ENCODE data around the gene CCDC107. TPM values are rescaled to one million over a fixed set of nuclear protein-coding genes. Genes with fewer than 3 reads are reported as not detected.

Gene CCDC107
- total and polyA plus RNA-seq, 2 of the 13 experiments (the other 11 are each of a cell fraction or from before 2014, with no cell fraction given): 7.1 to 15.2 TPM

GRCh38 chr9:35696520-35697215, 38.6 kb downstream of the CCDC107 start (continued):
- no peak for TF ChIP-seq AHDC1 (CRISPR knock-in tag; IDR thresholded peaks at IDR 0.05; ENCODE audit: borderline replicate concordance)
- no peak for TF ChIP-seq HOMEZ (CRISPR knock-in tag; IDR thresholded peaks at IDR 0.05; ENCODE audit: low read depth)
- TF ChIP-seq ZFP62 (CRISPR knock-in tag; IDR thresholded peaks at IDR 0.05): no peak
- no peak for TF ChIP-seq KLF15 (CRISPR knock-in tag; IDR thresholded peaks at IDR 0.05; ENCODE audit: borderline replicate concordance)
- TF ChIP-seq RARG (CRISPR knock-in tag; IDR thresholded peaks at IDR 0.05; ENCODE audit: low read depth): no peak
- no peak for TF ChIP-seq KLF12 (CRISPR knock-in tag; IDR thresholded peaks at IDR 0.05; ENCODE audit: borderline replicate concordance)
- no peak for TF ChIP-seq GZF1 (CRISPR knock-in tag; IDR thresholded peaks at IDR 0.05)
- 0 out of 2 replicates have a peak, but pooled peaks have one; percentile 15 for TF ChIP-seq ELF1 (CRISPR knock-in tag; IDR thresholded peaks at IDR 0.05)
- 0 out of 2 replicates have a peak, but pooled peaks have one; percentile 41 for TF ChIP-seq IRF2 (CRISPR knock-in tag; IDR thresholded peaks at IDR 0.05)
- no peak for TF ChIP-seq JUN (CRISPR knock-in tag; IDR thresholded peaks at IDR 0.05)
- TF ChIP-seq ZNF446 (CRISPR knock-in tag; IDR thresholded peaks at IDR 0.05): no peak
- no peak for TF ChIP-seq POLR2AphosphoS5 (IDR thresholded peaks at IDR 0.05; ENCODE audit: low read depth, low read length)
- TF ChIP-seq, protein P1, sequence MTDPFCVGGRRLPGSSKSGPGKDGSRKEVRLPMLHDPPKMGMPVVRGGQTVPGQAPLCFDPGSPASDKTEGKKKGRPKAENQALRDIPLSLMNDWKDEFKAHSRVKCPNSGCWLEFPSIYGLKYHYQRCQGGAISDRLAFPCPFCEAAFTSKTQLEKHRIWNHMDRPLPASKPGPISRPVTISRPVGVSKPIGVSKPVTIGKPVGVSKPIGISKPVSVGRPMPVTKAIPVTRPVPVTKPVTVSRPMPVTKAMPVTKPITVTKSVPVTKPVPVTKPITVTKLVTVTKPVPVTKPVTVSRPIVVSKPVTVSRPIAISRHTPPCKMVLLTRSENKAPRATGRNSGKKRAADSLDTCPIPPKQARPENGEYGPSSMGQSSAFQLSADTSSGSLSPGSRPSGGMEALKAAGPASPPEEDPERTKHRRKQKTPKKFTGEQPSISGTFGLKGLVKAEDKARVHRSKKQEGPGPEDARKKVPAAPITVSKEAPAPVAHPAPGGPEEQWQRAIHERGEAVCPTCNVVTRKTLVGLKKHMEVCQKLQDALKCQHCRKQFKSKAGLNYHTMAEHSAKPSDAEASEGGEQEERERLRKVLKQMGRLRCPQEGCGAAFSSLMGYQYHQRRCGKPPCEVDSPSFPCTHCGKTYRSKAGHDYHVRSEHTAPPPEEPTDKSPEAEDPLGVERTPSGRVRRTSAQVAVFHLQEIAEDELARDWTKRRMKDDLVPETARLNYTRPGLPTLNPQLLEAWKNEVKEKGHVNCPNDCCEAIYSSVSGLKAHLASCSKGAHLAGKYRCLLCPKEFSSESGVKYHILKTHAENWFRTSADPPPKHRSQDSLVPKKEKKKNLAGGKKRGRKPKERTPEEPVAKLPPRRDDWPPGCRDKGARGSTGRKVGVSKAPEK (CRISPR knock-in tag; IDR thresholded peaks at IDR 0.05; ENCODE audit: borderline replicate concordance): no peak
- no peak for TF ChIP-seq KDM6A (CRISPR knock-in tag; IDR thresholded peaks at IDR 0.05; ENCODE audit: low read depth)
- TF ChIP-seq, protein P2, sequence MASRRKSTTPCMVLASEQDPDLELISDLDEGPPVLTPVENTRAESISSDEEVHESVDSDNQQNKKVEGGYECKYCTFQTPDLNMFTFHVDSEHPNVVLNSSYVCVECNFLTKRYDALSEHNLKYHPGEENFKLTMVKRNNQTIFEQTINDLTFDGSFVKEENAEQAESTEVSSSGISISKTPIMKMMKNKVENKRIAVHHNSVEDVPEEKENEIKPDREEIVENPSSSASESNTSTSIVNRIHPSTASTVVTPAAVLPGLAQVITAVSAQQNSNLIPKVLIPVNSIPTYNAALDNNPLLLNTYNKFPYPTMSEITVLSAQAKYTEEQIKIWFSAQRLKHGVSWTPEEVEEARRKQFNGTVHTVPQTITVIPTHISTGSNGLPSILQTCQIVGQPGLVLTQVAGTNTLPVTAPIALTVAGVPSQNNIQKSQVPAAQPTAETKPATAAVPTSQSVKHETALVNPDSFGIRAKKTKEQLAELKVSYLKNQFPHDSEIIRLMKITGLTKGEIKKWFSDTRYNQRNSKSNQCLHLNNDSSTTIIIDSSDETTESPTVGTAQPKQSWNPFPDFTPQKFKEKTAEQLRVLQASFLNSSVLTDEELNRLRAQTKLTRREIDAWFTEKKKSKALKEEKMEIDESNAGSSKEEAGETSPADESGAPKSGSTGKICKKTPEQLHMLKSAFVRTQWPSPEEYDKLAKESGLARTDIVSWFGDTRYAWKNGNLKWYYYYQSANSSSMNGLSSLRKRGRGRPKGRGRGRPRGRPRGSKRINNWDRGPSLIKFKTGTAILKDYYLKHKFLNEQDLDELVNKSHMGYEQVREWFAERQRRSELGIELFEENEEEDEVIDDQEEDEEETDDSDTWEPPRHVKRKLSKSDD (CRISPR knock-in tag; IDR thresholded peaks at IDR 0.05; ENCODE audit: low read depth): no peak
